Measurements from ENCODE around the gene MCTP2.

DNA sequence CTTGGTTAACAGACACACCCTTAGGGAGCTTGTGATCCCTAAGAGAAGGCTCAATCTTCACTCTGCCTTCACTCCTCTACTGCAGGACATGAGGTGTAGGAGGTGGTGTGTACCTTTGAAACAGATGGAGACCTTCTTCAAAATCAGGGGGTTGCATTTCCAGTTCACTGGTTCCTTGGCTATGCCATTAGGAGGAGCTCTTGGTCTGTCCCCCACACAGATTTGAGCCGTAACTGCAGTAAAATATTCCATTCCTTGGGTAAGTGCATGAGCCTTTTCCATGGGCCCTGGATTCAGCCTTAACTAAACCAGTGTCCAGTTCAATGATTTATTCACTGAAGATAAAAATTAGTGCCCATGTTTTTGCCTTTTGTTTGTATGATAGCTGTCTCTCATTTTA lies 144.6 kb downstream of the MCTP2 start:
- TF ChIP-seq CTCF (IDR thresholded peaks at IDR 0.05), result no peak
- no peak for TF ChIP-seq POLR2A (IDR thresholded peaks at IDR 0.05)
